NAMALWA (cell line): ENCODE measurements around the gene ARMS2.

Source experiments
- DNase-seq: peaks from one replicate; pipeline ENCODE4 v3.0.0-alpha.2; 2015; ENCODE audit warnings: low spot score

Gene ARMS2

DNA sequence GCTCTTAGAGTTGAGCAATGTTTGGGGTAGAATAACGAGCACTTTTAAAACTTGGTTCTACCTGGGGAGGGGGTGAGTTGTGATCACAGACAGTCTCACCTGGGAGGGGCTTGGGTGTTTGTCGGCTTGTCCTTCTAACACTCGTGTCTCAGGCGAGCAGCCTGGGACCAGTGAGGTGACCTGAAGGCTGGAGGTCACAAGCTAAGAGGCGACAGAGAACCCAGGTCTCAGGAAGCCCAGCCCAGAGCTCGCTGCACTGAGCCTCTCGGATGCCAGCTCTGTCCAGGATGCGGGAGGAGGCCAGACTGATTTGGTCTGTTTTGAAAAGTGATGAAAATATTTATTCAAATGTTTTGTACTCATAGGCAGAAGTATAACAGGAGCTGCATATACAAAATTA is 18.7 kb downstream of the ARMS2 start:
- DNase-seq: no peak

DNA sequence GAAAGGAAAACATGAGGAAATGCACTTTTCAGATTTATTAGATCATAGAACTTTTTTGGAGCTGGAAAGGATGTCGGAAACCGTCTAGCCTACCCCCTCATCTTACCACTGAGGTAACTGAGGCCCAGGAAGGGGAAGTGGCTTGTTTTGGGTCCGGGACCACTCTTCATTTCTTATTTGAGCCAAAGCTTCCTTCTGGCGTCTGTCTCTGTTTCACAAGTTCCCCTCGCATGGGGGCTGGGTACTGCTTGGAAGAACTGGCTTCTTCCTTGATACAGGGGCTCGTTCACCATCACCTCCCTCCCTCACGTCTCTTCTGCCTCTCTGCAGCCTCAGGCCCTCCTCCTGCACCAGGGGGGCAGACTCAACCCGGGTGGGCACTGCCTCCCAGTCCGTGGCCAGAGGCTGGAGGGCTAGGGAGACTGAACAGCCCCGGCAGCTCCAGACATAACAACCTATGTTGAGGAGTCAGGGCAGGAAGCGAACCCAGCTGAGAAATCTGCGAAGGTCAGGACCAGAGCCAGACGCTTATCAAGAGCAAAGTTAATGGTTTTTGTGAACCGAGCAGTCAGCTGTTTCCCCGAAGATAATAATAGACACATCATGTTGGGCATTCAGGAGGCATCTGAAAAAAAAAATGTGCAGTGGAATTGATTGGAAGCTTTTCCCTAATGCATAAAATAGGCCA is 19.8 kb downstream of the ARMS2 start:
- no peak for DNase-seq

DNA sequence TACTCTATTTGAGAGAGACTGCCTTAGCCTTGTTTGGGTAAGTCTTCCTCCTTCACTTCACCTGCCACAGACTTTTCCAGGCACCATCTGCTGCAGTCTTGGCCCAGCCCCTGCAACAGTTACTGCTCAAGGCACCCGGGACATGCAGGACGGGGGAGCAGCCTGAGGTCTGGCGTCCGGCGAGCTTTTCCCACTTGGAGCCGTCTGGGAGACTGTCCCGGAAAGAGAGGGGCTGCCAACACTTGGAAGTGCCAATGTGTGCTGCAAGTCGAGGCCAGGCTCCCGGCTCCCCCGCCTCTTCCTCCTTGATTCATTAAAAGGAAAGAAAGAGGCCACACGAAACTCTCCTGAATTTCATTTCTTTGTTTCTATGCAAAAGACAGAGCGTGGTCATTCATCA is 20.6 kb downstream of the ARMS2 start:
- DNase-seq: no peak

DNA sequence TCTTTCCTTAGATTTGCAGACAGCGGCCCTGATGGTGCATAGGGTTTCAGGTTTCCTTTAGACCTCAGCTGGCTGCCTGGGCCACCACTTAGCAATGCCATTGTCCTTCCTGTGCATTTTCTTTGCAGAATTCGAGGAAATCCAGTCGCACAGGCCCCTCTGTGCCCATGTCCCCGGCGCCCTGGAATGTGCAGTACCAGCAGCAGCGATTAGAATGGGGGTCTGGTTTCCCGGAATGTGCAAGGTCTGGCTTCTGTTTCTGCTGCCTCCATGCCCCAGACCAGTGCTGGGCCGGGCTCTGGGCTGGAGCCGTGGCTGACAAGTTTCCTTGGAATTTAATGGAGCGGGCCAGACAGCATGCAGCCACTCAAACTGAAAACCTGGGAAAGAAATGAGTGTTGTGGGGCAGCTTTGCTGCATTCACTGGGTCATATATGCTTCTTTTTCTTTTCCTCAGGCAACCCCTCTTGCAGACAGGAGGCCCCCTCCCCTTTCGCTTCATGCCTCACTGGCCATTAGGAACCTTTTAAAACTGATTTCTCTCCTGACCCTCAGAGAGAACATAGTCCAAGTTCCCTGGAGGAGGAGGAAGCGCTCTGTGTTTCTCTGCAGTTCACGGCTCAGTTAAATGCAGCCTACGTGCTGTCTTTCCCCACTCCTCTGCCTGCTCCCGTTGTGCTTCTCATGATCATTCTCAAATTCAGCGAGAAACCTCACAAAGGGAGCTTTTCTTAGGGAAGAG is 21.3 kb downstream of the ARMS2 start:
- no peak for DNase-seq

DNA sequence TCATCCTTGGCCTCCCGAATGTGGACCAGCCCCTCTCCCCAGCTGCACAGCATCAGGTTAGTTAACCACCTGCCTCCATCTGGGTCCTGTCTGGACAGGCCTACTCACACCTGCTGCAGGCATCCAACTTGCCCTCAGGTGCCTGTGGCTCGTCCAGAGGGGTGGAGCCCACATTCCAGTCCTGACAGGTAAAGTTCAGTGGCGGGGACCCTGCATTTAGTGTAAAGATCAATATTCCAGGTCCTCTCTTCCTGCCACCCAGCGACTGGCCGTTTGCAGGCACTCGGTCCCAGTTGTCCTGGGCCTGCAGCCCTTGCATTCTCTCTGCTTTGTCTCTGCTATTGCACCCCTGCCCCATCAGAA is 21.9 kb downstream of the ARMS2 start:
- no peak for DNase-seq

DNA sequence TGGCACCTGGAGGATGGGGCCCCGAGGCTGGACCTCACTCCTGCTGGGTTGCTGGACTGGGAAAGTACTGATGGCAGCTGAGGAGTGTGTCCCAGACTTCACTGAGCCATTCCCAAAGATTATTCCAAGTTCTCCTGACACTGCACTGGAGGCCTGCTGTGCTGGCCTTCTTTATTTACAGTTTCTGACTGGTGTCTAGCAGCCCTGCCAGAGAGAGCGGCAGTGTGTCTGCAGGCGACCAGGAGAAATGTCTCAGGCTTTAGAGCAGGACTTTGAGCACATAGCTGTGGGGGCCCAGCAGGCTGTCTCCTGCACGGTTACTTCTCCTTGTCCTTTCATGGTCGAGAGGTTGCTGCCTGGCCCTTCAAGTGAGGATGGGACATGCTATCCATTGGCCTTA is 23.0 kb downstream of the ARMS2 start:
- no peak for DNase-seq

DNA sequence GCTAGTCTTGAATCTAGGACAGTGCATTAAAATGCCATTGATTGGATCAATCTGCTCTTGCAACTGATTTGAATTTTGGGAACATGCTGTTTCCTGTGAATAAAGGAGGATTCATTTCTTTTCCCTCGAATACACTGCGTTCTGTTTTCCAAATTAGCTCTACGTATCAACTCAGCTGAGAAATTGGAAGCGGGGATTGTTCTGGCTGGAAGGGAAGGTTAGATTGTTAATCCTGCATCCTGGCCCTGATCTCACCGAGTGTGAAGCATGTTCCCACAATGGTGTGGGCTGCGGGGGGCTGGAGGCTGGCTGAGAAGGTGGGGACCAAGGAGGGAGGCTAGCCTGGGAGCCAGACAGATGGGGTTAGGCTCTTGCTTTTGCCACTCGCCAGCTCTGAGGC is 24.5 kb downstream of the ARMS2 start:
- DNase-seq: no peak

DNA sequence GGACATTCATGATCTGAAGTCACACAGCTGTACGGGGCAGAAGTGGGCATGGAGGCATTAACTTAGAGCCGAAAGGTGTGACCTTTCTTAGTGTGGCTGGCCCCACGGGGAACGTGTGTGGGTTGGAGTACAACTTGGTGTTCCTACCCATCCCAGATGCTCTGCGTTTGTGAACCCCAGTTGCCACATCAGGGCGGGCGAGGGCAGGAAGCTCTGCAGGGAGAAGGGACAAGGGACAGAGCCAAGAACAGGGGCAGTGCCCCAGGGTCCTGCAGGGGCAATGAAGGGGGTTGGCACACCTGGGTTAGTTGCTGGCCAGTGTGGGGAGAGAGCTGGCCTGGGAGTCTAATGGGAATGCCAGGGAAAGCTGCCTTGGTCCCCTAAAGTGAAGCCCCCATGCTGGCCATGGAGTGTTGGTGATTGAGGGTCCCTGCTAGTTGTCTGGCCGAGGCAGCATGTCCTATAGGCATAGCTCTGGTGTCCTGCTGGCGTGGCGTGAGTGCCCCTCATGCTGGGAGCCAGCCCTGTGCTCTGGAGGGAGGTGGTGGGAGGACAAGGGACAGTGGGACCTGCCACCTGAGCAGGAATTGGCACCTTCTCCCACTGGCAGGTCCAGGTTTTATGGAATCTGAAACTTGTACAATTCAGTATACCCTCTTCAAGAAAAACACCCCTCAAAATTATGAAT is 25.8 kb downstream of the ARMS2 start:
- no peak for DNase-seq

DNA sequence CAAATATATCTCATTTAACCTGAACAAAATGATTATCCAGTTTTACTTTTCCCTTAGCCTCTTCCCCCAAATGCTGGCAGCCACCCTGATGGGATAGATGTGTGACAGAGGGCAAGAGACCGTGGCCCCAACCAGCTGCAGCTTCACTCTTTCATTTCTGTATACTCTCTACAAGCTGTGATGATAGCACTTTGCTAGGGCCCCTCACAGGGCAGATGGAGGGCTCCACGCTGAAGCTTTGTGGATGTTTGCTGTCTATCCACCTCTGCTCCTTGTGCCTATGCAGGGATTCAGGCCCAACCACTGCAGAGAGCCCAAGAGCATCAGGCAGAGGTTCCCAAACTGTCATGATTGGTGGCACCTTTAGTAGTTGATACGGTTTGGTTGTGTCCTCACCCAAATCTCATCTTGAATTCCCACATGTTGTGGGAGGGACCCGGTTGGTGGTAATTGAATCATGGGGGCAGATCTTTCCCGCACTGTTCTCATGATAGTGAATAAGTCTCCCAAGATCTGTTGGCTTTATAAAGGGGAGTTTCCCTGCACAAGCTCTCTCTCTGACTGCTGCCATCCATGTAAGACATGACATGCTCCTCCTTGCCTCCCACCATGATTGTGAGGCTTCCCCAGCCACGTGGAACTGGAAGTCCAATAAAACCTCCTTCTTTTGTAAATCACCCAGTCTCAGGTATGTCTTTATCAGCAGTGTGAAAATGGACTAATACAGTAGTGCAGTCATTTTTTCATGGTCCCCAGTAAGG is 27.0 kb downstream of the ARMS2 start:
- no peak for DNase-seq

DNA sequence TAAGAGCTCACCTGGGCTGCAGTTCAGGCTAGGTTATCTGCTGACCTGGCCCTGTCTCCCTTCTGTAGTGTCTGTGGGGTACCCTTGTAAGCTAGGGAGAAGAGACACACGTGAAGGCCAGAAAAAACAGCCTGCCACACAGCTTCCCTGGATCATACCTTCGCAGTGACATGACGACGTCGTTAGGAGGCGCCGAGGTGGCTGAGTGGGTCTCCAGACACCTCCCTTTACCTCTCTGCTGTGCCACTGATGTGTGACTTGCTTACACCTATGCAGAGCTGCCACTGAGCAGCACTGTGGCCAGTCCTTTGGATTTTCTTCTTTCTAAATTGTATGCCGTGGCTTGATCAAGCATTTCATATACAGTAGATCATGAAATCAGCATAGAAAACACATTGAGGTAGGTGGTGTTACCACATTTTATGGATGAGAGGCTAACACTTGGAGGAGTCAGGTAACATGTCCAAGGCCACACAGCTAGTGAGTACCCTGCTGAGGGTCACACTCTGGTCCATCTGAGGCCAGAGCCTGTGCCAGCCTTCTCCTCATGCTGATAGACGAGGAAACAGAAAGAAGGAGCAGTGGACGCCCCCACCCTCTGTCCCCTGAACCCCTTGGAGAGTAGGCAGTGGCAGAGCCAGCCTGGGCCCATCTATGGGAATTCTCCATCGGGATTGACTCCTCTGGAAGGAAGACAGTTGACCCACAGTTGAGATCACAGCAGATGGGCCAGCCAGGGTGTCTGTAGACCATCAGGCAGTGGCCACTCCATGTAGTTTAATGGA is 30.0 kb downstream of the ARMS2 start:
- DNase-seq: no peak

DNA sequence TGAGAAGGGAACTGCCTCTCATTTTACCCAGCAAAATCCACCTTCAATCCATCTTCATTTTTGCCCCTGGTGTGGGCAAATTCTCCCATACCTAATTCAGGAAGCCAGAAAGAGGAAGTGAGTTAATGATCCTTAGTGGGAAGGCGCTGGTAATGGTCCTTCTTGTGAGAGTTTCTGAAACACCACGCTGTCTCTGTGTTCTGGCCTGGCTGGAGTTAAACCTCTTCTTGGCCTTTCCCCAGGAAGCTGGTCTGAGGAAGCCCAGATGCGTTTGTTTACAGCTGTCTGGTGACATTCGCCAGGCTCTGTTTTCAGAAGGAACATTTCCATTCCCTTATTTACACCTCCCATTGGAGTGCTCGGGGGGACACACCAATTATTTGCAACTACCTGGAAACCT is 31.2 kb downstream of the ARMS2 start:
- no peak for DNase-seq

DNA sequence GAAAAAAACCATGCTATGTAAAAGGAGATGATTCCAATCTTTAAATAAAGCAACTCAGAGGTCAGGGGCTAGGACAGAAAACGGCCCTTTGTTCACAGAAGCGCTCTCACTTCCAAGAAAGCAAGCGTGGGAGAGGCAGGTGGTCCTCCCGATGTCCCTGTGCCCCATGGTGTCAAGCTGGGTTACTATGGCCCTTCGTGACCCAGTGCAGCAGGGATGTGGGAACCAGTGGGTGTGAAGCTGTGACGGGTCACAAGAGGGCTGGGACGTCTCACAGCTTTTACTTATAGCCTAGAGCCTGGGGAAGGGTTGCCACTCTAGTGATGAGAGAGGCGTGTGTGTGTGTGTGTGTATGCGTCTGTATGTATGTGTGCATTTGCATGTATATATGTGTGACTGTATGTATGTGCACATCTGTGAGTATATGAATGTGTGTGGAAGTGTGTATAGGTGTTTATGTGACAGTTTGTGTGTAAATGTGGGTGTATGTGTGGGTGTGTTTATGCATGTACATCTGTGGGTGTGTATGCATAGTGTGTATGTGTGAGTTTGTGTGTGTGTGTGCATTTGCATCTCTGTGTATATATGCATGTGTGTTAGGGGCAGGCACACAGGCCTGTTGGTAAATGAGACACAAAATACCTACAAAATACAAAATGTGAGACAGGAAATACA is 32.1 kb downstream of the ARMS2 start:
- DNase-seq: no peak

DNA sequence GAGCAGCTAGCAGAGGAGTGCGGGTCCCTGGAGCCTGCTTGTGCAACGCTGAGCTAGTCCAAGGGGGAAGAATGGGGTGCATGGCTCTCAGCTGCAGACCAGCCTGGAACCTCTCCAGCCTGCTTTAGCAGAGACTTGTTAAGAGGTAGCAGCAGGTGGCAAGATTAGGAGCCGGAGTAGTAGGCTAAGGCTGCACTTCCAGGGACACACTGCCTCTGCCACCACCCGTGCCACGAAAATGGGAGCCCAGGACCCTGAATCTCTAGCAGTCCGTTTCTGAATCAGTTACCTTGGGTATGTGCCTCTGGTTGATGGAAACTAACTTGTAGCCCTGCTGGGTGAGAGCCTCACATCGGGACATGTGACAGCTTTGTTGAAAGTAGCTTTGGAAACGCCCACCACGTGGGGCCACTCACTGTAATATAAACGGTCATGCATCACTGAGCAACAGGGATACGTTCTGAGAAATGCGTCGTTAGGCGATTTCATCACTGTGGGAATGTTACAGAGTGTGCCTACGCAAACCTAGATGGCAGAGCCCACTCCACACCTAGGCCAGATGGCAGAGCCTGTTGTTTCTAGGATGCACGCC is 32.8 kb downstream of the ARMS2 start:
- DNase-seq: no peak

DNA sequence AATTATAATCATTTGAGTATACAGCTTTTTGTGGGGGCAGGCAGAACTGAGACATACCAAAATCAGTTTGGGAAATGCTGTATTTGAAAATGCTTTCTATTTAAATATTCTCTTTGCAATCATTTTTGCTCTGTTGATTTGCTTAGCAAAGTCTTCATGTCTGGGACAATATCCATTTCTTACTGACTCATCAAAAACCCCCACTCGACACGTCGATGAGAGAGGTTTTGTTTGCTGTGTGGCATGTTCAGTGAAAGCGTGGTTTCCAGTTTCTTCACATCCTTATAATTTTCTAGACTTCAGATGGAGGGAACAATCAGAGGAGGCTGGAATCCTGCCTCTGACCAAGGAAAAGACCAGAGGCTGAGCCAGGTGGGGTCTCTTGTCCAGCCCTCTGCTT is 35.8 kb downstream of the ARMS2 start:
- DNase-seq: no peak

DNA sequence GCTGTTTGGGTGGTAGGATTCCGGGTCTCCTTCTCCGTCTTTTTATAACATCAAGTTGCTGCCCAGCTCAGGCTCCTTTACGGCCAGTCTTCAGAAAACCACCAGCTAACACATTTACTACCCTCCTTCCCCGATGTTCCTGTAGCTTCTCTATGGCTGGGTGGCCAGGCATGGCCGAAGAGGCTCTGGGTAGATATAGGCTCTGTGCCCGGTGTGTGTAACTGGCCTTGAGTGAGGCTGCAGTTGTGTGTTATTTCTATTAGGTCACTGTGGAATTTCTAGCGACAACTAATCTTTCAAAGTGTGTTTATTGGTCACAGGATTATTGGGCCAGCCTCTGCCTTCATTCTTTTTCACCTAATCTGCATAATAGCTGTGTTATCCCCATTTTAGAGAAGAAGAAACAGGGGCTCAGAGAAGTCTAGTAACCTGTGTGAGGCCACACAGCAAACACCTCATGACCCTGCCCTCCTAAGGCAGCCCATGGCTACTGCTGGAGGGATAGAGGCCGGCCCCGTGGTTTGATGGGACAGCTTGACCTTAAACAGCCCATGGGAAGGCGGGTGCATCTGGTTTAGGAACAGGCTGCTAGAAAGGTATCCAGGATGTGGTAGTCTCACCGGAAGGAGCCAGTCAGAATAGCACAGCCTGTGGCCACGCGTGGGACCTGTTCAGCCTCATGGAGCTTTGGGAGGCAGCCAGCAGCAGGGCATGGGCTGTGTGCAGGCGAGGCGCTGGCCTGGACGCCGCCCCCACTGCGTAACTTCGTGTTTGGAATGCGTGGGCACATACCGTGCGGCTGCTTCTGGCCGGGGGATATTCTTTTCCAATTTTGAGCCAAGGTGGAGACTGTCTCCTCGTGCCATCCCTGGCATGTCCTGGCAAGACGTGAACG is 36.6 kb downstream of the ARMS2 start:
- DNase-seq: no peak

DNA sequence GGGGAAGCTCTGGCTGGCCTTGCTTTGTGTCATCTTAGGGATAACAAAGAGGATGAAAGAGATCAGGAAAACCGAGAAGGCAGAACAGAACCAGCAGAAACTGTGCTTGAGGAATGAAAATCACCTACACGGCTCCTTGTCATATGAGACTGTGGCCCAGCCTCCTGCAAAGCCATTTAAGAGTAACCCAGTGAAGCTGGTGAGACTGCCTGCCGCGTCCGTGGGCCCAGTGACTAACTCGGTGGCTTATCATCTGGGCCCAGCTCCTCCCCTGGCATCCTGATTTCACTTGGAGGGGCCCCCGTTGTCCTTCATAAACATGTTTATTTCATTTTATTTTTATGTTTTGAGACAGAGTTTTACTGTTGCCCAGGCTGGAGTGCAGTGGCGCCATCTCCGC is 37.6 kb downstream of the ARMS2 start:
- DNase-seq: no peak

DNA sequence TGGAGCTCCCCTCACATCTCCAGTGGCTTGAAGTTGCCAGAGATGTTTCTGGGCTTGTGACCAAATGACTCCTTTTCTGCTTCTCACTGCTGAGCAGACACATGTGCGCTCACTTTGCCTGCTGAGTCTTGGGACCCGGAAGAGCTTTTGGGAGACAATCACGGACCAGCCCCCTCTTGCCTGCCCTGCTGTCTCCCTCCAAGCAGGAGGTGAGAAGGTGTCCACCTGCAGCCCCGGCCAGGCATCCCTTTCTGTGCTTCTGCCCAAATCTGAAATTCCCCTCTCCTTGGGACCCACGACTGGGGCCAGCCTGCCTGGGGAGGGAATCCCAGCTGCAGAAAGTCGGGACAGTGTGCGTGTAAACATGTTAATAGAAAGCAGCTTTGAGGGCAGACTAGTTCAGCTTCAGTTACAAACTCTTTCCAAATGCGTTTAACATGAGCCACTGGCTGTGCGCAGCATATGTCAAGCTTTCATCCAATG is 38.6 kb downstream of the ARMS2 start:
- no peak for DNase-seq

DNA sequence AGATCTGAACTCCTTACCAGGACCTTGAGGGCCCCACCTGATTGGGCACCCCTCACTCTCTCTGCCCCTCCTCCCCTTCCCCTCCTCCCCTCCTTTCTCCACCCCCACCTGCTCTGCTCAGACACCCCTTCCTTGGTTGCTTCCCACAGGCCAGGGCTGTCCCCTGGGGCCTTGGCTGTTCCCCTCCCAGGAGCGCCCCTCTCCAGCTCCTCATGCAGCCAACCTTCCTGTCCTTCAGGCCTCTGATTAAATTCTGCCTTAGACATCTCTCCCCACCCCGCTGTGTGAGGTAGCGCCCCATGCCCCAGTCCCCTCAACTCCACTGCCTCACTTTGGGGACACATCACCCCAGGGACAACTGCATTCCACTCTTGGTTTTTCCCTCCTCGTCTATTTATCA is 39.3 kb downstream of the ARMS2 start:
- DNase-seq: no peak

DNA sequence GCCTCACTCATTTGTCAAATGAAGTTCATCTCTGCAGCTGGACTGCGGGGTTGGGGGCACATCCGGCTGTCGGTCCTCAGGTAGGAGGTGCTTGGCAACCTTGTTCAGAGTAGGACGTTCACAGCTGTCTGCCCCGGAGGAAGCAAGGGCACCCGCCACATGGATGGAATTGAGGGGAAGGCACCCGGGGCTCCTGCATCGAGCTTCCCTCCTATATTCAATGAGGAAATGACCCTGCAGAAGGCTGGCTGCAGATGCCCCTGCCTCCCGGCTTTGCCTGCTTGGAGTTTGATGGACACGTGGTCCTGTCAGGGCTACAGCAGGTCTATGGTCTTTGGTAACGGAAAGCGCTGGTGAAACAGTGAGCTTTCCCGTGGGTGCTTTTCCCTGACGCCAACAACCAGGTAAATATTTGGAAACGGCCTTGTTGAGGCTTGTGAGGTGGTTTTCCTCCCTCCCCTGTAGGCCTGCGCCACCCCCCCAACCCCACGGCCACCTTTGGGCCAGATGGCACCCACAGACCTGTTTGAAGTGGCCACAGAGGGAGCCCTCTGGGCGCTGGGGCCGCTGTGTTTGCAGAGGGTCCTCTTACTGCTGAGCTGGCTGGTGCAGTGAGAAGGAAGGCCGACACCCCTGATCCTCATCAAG is 39.8 kb downstream of the ARMS2 start:
- no peak for DNase-seq
